GM12874 (cell line): ENCODE results near the gene HOOK1.

ENCODE experiments used
- TF ChIP-seq, protein P1 (sequence below): IDR thresholded peaks from 2 replicates; pipeline ENCODE4 v1.5.1; 2011; ENCODE audit warnings: low read depth, mild to moderate bottlenecking, control low read depth, low read length, moderate library complexity; ENCODE audit not compliant: insufficient read depth

The HOOK1 gene

DNA sequence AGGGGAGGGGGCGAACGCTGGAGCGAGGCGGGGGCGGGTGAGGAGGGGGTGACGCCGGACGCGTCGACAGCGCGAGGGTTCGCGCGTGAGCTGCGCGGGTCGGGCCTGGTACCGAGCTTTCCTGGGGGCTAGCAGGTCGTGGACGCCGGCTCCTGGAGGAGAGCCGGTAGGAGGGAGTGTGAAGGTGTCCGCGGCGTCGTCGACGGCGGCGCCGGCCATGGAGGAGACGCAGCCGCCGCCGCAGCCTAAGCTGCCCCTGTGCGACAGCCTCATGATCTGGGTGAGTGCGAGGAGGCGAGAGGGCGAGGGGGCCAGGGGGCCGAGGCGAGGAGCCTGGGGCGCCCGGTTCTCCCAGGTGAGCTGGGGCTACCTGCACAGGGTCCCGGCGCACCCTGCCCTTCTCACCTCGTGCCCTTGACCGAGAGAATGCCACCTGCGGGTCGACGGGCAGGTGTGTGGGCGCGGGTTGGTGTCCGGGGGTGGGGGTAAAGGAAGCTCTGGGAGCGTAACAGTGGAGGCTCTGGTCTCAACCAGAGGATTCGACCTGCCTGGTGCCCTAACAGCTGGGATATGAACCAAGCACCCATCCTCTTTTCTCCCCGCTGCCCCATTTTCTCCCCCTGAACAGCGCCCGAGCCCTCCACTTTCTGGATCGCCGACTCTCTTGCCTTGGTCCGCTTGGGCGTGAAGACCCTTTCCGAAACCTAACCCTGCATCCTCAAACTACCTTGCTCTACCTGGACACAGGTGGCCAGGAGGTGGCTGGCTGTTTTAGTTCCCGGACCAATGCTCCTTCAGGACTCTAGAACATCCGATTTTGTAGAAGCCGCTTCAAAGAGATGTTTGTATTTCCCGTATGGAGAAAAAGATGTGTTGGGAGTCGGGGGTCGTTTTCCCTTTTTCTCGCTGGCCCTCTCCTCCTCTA is at the start of gene HOOK1:
Gene HOOK1, plus strand, starts transcription at position 49 of the 925 bp plus-strand sequence. Its CDS starts 169 bp downstream, at position 218.
- TF ChIP-seq, protein P1, sequence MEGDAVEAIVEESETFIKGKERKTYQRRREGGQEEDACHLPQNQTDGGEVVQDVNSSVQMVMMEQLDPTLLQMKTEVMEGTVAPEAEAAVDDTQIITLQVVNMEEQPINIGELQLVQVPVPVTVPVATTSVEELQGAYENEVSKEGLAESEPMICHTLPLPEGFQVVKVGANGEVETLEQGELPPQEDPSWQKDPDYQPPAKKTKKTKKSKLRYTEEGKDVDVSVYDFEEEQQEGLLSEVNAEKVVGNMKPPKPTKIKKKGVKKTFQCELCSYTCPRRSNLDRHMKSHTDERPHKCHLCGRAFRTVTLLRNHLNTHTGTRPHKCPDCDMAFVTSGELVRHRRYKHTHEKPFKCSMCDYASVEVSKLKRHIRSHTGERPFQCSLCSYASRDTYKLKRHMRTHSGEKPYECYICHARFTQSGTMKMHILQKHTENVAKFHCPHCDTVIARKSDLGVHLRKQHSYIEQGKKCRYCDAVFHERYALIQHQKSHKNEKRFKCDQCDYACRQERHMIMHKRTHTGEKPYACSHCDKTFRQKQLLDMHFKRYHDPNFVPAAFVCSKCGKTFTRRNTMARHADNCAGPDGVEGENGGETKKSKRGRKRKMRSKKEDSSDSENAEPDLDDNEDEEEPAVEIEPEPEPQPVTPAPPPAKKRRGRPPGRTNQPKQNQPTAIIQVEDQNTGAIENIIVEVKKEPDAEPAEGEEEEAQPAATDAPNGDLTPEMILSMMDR = no peak

DNA sequence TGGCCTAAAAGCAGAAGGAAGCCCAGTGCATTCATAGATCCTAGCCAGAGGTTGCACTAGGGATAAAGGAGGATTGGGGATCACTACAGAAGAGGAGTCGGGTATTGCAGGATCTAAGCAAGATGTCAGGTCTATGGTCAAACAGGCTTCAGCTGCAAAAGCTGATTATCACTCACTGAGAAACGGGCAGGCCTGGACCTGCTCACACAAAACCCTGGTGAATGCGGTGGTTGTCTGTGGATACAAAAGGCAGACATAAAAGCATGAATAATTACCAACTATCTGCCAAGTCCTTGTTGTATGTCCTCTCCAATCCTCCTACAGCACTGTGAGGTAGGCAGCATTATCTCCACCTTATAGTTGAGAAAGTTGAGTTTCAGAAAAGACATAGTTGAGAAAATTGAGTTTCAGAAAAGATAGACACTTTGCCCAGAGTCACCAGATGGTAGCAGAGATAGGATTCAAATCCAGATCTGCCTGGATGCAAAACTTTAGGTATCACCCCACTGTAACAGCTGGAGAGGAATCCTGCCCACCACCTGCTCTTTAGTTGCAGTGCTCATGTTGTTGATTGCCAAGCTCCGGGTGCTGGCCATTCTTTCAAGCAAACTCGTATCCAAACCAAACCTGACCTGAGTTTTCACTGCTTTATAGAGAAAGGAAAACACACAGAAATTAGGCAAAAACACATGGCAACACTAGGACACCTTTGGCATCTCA is 49.6 kb upstream of the HOOK1 start:
- TF ChIP-seq, protein P1 = no peak

DNA sequence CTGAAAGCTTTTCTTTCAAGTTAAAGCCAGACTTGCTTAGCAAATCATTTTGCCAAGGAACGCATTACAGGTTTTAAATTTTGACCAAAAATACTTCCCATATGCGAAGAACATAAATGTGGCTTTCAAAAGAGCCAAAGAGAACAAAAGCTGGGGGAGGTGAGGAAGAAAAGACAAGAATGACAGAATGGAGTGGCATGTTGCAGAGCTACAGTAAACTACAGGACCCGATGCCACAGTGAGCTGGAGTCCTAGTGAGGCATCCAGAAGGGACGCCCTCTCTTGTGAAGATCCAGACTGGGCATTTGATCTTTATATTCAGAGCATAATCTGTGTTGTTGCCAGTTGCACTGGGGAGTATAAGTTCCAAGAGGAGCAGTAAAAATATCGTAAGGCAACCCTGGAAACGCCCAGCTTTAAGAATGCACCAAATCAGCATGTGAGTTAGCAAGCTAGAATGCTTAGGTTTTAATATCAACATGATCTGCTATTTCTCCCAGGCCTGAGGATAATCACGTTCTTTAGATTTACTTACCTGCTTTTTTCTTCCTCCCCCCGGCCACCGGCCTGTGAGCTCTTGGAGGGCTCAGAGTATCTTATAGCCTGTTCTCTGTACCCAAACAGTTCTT is 48.4 kb upstream of the HOOK1 start:
- TF ChIP-seq, protein P1 = no peak

DNA sequence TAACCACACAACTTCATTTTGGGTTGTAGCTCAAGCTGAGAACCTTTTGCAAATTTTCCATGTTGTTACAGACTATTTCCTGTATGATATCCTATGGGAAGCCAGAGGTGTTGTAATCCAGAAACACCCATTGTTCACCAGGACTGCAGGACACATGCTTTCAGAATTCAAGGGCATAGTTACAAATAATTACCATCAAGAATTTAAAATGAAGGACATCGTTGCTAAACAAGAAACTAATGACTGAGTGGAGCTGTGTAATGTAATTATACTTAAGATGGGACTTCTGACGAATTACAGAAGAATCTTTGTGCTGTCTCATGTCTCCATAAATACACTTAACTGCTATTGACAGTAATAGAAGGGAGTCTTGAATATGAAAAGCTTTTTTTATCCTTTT is 47.6 kb upstream of the HOOK1 start:
- TF ChIP-seq, protein P1 = no peak

DNA sequence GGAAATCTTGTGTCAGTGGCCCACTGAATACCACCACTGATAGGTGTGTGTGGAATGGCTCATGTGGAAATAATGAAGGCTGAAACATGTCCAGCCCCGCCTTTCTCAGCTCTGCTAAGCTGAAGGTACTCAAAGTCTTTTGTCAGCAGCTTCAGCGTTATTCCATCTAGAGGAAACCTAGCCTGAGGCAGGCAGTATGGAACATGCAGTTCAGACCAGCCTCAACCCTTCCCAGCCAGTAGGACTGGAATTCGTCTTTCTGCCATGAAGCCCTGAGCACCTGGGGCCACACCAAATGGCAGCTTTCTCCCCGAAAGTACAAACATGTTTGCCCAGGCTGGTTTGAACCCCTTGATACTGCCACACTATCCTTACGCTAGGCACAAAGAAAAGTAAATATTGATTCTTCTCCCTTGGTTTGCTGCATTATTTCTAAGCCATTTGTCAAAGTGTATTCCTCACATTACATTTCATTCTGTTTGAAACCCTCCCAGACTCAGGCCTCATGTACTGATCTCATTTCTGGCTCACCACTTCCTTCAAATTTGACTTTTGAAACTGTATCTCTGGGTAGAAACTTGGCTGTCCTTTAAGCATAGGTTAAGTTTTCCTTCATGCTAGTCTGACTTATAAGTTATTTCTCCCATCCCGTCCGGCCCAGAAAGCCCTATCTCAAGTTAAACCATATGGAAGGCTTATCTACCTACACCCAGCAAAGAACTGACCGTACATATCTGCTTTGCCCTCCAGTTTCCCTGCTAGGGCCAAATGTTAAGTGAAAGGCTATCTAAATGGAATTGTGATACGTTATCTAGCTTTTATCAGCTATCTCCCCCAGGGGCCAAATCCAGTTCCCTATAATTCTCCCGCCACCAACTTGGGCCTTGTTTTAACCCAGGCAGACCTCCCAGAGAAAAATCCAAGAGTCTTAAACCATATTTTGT is 45.7 kb upstream of the HOOK1 start:
- TF ChIP-seq, protein P1 = no peak

DNA sequence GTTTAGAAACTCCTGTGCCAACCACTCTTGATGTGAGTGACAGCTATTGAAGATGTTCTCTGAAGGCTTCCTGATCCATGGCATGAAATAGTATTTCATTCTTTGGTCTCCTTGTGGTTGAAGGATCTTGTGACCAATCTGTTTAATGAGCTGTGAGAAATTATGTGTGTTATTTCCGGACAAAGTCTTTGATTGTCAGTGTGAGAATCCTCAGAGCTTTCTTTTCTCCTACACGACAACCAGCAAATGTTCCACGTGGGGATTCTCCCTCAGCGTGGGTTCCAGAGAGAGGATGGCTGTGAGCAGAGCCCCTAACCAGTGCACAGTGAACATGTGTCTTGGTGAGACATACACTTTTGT is 45.0 kb upstream of the HOOK1 start:
- TF ChIP-seq, protein P1 = no peak
